Fibroblast of villous mesenchyme (primary cell): ENCODE measurements around the gene PPFIBP1. TPM values are rescaled to one million over a fixed set of nuclear protein-coding genes. Genes with fewer than 3 reads are reported as not detected.

ENCODE experiments used
- DNase-seq: peaks from one replicate; pipeline ENCODE4 v3.0.0-alpha.2; 2010; ENCODE audit warnings: low read depth
- H3K4me3 ChIP-seq: 2 replicates; pipeline ENCODE4 v1.5.1; 2011; ENCODE audit warnings: low read depth, mild to moderate bottlenecking, low read length
- total RNA-seq: library from RNA; depleted of rRNA; stranded (reverse); fragments of >200 nt; gene quantifications from 2 replicates; pipeline ENCODE4 v1.2.3, GENCODE V29; 2012
- TF ChIP-seq, protein P1 (sequence below): IDR thresholded peaks from 2 replicates; pipeline ENCODE4 v1.5.1; 2012; ENCODE audit warnings: low read depth, mild to moderate bottlenecking, low read length; ENCODE audit not compliant: insufficient read depth

Gene PPFIBP1
- total RNA-seq, 1 donor, result 69.1 TPM

DNA sequence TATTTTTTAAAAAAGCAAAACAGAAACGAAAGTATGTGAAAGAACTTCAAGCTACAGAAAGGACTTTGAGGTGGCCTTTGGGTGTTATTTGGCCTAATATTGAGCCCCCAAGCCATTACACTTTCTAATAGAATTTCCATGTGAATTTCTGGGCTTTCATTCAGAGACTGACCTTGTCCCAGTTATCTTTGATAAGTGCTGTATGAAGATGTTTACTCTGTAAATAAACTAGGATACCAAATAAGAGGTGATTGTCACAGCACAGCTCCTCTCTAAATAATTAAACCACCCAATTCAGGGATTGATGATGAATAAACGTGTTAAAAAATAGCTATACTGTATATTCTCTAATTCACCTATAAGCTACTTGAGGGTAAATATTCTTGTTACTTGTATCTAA, 32.8 kb upstream of the PPFIBP1 start:
- no peak for DNase-seq
- H3K4me3 ChIP-seq, result no peak overlapping the region
- TF ChIP-seq, protein P1, sequence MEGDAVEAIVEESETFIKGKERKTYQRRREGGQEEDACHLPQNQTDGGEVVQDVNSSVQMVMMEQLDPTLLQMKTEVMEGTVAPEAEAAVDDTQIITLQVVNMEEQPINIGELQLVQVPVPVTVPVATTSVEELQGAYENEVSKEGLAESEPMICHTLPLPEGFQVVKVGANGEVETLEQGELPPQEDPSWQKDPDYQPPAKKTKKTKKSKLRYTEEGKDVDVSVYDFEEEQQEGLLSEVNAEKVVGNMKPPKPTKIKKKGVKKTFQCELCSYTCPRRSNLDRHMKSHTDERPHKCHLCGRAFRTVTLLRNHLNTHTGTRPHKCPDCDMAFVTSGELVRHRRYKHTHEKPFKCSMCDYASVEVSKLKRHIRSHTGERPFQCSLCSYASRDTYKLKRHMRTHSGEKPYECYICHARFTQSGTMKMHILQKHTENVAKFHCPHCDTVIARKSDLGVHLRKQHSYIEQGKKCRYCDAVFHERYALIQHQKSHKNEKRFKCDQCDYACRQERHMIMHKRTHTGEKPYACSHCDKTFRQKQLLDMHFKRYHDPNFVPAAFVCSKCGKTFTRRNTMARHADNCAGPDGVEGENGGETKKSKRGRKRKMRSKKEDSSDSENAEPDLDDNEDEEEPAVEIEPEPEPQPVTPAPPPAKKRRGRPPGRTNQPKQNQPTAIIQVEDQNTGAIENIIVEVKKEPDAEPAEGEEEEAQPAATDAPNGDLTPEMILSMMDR, result no peak

DNA sequence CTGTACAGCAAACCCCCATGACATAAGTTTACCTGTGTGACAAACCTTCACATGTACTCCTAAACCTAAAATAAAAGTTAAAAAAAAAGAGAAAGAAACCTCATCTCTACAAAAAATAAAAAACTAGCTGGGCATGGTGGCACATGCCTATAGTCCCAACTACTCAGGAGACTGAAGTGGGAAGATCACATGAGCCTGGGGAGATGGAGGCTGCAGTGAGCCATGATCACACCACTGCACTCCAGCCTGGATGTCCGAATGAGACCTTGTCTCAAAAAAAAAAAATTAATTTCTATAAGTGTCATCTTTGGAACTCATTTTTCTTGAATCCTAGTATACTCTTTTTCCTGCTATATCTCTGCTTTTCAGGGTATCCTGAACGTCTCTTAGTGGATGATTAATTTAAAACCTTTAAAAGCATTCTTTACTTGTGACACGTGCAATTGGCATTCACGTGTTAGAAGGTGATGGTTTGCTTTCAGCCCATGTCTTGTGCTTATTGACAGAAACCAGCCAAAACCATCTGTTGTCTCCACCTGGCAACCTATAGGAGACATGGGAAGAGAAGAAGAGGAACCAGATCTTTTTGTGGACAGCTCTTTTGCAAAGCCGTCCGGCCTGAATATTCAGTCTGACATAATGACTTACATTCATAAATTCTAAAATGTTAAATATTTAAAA, 30.6 kb upstream of the PPFIBP1 start:
- DNase-seq, result no peak
- TF ChIP-seq, protein P1, result no peak
- H3K4me3 ChIP-seq, result no peak overlapping the region

DNA sequence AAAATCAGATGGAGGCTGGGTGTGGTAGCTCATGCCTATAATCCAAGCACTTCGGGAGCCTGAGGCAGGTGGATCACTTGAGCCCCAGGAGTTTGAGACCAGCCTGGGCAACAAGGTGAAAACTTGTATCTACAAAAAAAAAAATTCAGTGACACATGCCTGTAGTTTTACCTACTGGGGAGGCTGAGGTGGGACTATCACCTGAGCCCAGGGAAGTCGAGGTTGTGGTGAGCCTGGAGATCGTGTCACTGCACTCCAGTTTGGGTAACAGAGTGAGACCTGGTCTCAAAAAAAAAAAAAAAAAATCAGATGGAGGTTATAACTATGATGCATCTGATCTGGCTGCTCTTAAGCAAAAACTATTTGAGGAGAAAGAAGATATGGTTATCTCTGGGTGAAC, 26.6 kb upstream of the PPFIBP1 start:
- TF ChIP-seq, protein P1, result no peak
- no peak for DNase-seq
- H3K4me3 ChIP-seq, result no peak overlapping the region

- no peak for DNase-seq
- TF ChIP-seq, protein P1, result no peak
- H3K4me3 ChIP-seq, result no peak overlapping the region
These were observed 25.9 kb upstream of the PPFIBP1 start for GRCh38 chr12:27498149-27498548.

DNA sequence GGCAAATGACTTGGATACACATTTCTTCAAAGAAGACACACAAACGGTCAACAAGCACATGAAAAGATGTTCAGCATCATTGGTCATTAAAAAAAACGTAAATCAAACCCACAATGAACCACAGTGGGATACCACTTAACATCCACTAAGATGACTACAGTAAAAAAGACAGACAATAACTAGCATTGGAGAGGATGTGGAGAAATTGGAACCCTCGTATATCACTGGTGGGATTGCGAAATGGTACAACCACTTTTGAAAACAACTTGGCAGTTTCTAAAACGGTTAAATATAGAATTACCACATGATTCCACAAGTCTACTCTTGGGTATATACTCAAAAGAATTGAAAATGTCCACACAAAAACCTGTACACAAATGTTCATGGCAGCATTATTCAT, 25.2 kb upstream of the PPFIBP1 start:
- H3K4me3 ChIP-seq, result no peak overlapping the region
- TF ChIP-seq, protein P1, result no peak
- DNase-seq, result peak; percentile 38

- no peak for DNase-seq
These were observed 24.6 kb upstream of the PPFIBP1 start for GRCh38 chr12:27499377-27499776.

GRCh38 chr12:27500546-27500945, 23.5 kb upstream of the PPFIBP1 start:
- TF ChIP-seq, protein P1, result no peak
- H3K4me3 ChIP-seq, result no peak overlapping the region
- no peak for DNase-seq

More at GRCh38 chr12:27499377-27499776, 24.6 kb upstream of the PPFIBP1 start:
- TF ChIP-seq, protein P1, result no peak
- no peak overlapping the region for H3K4me3 ChIP-seq
